AG08396 (cell line): Measurements from ENCODE around the gene AEBP1.
"Not testable (repeated sequence)": the region's sequence is repeated elsewhere in the genome, so short reads cannot be mapped to it uniquely, and the experiment has no call there.

ENCODE experiments used
- DNase-seq: peaks from one replicate; pipeline ENCODE4 v3.0.0; 2012; ENCODE audit warnings: low spot score, mixed read lengths

AEBP1 gene

GRCh38 chr7:44119829-44120380 lies 15.8 kb downstream of the AEBP1 start:
- no peak for DNase-seq

- DNase-seq, result no peak
Observed at GRCh38 chr7:44120395-44120794, 16.2 kb downstream of the AEBP1 start.

- DNase-seq, result no peak
Observed at GRCh38 chr7:44121761-44122420, 17.7 kb downstream of the AEBP1 start.

- no peak for DNase-seq
Observed at GRCh38 chr7:44122529-44122928, 18.4 kb downstream of the AEBP1 start.

- peak; percentile 100 for DNase-seq
Observed at GRCh38 chr7:44123190-44124003, 19.3 kb downstream of the AEBP1 start, which contains the start of gene POLD2. Gene POLD2, minus strand, starts transcription at chr7:44123548. Its CDS starts 1,495 bp downstream, at chr7:44122053.

GRCh38 chr7:44124822-44125202 lies 20.7 kb downstream of the AEBP1 start:
- DNase-seq, result no peak

GRCh38 chr7:44126574-44126973 lies 22.4 kb downstream of the AEBP1 start:
- DNase-seq, result not testable (repeated sequence)

- no peak for DNase-seq
Observed at GRCh38 chr7:44127161-44127560, 23.0 kb downstream of the AEBP1 start.

GRCh38 chr7:44128721-44129582 lies 24.8 kb downstream of the AEBP1 start:
- DNase-seq, result no peak

- no peak for DNase-seq
Observed at GRCh38 chr7:44131173-44132029, 27.3 kb downstream of the AEBP1 start.

GRCh38 chr7:44132039-44132438 lies 27.9 kb downstream of the AEBP1 start:
- peak; percentile 49 for DNase-seq

GRCh38 chr7:44133295-44133694 lies 29.1 kb downstream of the AEBP1 start:
- no peak for DNase-seq

- no peak for DNase-seq
Observed at GRCh38 chr7:44134943-44135628, 30.9 kb downstream of the AEBP1 start.

- DNase-seq, result no peak
Observed at GRCh38 chr7:44136731-44137130, 32.6 kb downstream of the AEBP1 start.

- no peak for DNase-seq
Observed at GRCh38 chr7:44138698-44139097, 34.6 kb downstream of the AEBP1 start.

GRCh38 chr7:44139311-44140010 lies 35.3 kb downstream of the AEBP1 start:
- DNase-seq, result no peak

- DNase-seq, result no peak
Observed at GRCh38 chr7:44140341-44140740, 36.2 kb downstream of the AEBP1 start.

GRCh38 chr7:44141221-44141850 lies 37.2 kb downstream of the AEBP1 start, which contains the start of gene MYL7:
Gene MYL7, minus strand, starts transcription at chr7:44141332. Its CDS starts 27 bp downstream, at chr7:44141305.
- DNase-seq, result no peak

- no peak for DNase-seq
Observed at GRCh38 chr7:44142028-44142427, 37.9 kb downstream of the AEBP1 start.
